Activated CD8-positive, alpha-beta memory T cell treated with anti-CD3 and anti-CD28 coated beads, Interleukin-2, amount 50 U/mL, for 24 hours (primary cell): ENCODE results near the gene BRSK1.

Source experiments
- DNase-seq: peaks from one replicate; pipeline ENCODE4 v3.0.0-alpha.2; 2020; ENCODE audit errors: extremely low read depth

Gene BRSK1

DNA sequence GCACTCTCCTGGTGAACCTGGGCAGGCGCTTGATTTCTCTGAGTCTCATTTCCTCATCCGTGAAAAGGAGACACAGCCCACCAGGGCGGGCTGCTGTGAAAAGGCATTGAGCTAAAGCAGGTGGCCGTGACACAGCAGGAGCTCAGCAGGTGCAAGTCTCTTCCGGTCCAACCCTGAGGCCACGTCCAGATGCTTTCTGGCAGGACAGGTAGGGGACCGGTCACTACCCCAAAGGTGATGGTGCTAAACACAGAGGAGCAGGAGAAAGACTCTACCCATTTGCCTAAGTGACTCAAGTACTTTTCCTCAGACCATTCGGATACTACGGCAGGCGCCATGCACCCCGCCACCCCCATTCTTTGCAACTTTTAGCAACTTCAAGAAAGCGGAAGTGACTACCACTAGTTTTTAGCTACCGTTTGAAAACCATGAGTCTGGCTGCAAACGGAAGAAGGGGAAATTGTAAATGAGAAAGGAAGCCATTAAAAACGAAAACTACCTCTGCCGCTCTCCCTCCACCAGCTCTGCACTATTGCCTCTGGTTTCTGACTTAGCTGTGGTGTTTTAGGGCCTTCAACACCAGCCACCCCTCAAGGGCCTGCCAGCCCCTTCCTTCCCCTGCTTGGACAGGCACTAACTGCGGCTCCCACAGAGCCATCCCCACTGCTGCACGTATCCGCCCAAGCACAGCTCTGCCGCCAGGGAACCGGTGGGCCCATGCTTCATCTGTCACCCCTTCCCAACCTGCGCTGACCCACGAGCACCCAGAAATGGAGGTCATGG is 29.8 kb upstream of the BRSK1 start:
- no peak for DNase-seq

DNA sequence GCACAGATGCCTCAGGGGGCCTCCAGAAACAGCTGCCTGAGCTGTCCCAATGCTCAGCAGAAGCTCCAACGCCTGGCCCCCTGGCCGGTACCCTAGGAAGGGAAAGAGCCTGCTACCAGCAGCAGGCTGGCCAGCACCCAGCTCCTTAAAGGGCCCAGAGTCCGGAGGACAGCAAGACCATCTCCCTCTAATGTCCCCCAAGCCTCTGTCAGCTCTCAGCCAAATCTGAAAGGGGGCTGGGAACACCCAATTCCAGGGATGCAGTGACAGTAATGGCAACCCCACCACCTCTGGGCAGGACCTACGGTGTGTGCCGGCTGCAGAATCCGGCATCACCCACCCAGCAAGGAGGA is 29.2 kb upstream of the BRSK1 start:
- no peak for DNase-seq

DNA sequence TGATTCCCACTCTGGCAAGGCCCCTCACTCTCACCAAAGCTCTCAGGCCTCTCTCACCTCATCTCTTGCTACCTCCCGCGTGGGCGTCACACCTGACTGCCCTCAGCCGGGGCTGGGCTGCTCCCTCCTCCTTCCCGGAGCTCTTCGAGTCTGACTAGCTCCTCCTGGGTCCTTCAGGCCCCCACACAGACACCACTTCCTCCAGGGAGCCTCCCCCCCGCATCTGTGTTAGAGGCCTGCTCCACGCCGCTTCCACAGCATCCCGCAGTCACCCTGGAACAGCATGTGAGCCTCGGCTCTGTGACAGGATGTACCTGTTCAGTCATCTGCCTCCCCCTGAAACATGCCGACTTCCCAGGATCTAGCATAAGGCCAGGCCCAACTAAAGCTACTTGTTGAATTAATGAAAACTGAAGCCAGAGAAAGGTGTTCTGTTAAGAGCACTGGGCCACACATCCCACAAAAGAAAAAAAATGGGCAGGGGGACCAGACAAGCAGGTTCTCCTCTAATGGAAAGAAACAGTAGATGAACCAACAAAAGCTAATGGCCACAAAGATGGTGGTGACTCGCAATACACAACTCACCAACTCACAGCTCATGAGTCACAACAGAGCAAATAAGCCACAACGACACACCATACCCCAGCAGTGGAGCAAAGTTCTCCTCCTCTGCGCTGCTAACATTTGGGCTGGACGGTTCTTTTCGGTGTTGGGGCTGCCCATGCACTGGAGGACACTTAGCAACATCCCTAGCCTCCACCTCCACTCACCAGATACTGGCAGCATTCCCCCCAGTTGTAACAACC is 28.0 kb upstream of the BRSK1 start:
- DNase-seq: no peak

DNA sequence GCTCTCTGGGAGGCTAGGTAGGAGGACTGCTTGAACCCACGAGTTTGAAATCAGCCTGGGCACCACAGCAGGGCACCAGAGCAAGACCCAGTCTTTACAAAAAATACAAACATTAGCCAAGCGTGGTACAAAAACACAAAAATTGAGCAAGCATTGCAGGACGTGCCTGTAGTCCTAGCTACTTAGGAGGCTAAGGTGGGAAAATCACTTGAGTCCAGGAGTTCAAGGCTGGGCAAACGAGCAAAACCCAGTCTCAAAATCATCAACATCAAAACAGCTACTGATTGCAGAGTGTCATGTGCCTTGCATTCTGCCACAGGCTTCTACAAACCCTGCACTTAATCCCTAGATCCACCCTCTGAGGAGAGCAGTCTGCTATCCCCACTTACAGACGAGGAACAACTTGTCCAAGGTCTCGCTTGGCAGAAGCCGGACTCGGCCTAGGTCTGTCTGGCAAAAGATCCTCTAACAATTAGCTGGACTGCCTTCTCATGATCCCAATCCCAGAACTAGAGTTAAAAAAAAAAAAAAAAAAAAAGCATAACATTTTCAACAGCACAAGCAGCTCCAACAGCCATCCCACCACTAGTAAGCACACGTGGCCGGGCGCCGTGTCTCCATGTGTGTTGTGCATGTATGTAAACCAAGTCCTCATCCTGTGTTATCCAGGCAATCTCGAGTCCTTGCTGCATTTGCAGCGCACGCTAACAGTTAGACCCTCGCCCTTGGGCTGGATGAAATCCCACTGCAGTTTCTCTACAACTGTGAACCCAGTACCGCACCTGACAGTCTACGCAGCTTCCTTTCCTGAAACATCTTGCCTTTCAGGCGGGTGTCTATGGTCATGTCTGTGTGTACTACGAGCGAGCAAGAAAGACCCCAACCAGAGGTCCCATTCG is 27.0 kb upstream of the BRSK1 start:
- DNase-seq: no peak

DNA sequence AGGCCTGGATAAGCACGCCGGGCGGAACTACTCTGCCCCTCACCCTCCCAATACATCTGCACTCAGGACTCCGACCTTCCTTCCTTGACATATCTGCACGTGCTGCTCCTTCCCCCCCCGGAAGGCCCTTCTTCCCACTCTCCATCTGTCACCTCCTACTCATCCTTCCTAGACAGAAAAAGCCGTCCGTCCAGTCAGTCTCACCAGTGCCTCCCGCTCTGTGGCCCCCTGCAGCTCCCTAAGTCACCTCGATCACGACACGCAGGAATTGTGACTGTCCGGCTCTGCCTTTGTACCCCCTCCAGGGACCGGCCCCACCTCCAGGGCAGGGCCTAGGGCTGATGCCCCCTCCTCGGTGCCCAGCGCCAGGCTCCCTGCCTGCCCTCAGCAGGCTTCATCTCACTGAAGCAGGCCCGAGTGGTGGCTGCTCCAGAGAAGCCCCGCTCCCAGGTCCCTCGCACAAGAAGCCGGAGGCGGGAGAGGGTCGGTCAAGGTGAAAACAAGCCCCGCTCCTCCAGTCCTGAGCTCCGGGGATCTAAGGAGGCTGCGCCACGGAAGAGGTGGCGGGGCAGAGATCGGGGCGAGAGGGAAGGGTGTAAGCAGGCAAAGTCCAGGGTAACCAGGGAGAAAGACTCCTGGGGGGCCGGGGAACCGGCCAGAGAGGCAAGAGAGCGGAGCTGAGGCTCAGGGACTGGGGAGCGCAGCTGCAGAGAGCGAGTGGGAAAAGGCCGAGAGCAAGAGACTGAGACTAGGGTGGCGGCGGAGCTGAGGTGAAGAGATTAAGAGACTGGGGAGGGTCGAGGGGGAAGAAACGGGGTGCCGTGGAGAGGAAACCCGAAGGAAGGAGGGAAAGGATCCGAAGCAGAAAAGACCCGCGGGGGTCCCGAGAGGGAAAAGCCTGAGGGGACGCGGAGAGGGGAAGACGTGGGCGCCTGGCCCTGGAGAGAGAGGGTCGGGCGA is 26.1 kb upstream of the BRSK1 start:
- DNase-seq: no peak

DNA sequence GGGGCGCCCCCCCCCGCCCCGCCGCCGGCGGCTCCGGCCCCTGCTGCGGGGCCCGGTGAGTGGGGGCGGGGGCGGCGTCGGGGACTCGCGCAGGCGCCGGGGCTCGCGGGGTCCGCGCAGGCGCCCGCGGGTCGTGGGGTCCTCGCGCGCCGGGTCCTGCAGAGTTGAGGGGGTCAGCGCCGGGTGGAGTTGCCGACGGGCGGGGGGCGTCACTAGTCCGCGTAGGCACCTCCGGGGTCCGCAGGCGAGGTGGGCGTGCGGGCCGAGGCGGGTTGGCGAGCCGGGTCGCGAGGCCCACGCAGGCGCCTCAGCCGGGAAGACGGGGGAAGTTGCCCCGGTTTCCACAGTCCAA is 25.3 kb upstream of the BRSK1 start:
- no peak for DNase-seq

DNA sequence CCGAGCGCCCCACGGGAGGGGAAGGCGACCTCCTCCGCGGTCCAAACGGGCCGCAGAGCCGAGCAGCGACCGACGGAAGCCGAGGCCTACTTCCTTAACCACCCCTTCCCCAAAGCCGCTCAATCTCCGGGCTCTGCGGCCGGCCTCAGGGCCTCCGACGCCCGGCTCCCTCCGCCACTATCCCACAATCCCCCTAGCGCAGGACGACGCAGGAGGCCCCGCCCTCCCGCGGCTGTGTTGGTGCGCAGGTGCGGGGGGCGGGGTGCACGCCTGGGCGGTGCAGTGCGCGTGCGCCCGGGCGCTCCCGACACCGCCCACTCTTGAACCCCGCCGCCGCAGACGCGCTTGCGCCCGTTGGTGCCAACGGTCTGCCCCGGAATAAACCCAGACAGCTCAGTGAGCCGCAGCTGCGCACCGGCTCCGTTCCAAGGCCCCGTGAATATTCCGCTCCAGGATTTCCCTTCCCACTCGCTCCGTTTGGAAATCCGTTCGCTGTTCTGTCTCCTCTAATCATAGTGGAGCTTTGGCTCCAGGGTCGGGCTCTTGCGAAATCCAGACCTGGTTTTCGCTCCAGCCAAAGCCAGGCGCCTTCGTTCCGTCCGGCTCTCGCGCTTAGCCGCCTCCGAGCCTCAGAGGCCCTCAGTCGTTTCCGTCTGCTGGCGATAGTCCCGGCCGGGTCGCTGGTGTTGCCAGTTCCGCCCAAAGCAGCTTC is 24.8 kb upstream of the BRSK1 start, which contains the start of gene PPP6R1:
TSS of gene PPP6R1 (minus strand) at position 190 of the 712 bp plus-strand sequence. CDS start 11,914 bp downstream, outside the sequence.
- DNase-seq: peak; percentile 88

DNA sequence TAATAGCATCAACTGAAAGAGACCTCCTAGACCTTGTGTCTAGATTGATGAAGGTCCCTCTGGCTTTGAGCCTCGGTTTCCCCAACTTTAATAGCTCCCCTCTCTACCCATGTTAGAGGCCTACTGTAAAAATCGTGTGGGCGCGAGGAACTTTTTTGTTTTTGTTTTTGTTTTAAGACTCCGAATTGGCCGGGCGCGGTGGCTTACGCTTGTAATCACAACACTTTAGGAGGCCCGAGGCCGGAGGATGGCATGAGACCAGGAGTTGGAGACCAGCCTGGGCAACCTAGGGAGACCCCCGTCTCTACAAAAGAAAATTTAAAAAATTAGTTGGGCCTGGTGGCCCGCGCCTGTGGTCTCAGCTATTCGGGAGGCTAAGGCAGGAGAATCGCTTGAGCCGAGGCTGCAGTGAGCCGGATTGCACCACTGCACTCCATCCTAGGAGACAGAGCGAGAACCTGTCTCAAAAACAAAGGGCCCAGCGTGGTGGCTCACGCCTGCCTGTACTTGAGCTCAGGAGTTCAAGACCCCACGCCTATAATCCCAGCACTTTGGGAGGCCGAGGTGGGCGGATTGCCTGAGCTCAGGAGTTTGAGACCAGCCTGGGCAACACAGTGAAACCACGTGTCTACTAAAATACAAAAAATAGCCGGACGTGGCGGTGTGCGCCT is 24.1 kb upstream of the BRSK1 start:
- DNase-seq: no peak

DNA sequence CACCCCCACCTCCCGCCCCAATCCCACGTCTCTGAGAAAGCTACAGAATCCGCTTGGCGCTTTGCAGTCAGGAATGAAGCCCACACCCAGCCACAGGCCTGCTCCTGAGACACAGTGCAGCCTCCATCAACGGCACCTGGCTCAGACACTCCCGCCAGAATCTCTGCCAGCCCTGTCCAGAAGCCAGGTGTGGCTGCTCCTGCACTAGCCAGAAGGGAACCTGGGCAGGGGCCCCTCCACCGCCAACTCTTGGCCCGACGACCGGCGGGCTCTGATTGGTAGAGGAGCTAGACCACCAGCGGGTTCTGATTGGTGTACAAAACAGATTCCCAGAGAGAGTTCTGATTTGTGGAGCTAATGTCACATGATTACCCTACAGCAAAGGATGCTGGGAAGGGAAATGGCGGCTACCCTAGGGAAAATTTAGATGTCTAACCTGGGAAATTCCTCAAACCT is 22.1 kb upstream of the BRSK1 start:
- DNase-seq: no peak

DNA sequence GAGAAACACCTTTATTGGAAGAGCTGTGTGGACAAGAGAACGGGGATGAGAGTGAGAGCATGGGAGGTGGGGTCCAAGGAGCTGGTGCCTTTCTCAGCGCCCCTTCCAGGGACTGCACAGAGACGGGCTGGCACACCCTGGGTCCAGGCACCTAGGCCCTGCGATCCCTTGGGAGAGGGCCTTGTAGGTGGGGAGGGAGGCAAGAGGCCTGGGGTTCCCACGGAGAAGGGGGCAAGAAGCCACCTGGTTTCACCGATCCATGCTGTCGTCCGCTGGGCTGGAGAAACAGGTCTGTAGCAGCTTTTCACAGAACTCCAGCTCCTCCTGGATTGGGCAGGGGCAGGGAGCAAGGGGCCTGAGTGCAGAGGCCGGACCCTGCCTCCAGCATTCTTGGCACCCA is 21.4 kb upstream of the BRSK1 start:
- DNase-seq: no peak

DNA sequence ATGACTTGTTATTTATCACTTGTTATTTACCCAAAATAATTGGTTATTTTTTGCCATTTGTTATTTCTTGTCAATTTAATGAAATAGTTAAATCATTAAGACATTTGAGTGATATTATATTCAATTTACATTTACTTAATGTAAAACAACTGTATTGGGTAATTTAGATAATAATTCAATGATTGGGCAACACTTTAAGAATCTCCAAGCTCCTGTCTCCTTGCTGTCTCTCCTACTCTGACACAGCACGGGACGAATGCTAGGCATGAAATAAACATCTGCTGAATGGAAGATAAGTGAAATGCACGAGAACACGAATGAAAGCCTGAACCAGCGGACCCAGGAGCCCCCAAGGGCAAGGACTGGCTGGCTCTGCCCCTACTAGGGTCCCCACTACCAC is 19.3 kb upstream of the BRSK1 start:
- no peak for DNase-seq

DNA sequence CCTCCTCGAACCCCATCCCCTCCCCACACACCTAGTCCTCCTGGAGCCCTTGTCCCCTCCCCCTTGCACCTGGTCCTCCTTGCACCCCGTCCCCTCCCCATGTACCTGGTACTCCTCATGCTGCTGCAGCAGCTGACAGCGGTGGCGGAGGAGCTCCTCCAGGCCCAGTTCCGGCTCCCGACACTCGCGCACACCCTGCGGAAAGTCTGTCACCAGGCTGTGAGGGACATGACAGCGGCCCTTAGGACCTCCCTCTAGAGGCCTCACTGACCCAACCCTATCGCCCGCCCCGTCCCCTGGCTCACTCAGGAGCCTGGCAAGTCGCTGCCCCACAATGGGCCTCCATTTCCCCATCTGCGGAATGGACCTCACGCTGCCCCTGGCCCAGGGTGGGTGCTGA is 18.6 kb upstream of the BRSK1 start:
- no peak for DNase-seq

DNA sequence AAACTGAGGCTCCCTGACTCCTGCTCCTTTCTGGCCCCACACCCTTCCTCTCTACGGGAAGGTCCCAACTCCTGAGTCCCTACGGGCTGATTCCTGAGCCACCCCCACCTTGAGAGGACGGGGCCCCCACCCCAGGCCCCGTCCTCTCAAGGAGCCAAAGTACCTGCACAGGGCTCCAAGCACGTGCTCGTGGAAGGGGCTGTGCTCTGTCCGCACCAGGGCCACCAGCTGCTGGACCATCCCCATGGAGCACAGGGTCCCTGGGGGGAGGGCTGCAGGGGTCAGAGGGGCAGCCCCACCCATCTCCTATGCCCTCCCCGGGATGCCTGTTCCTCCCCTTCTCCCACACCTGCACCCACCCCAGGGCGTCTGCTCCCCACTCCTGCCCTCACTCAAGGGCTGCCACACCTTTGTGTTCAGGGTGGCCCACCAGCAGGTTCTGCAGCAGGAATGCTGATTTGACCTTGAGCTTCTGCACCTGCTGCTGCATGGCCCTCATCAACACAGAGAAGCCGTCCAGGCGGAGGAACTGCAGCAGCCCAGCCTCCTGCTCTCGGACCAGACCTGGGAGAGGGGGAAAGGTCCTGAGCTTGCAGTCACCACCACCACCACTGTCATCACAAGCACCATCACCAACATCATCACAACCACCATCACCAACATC is 17.9 kb upstream of the BRSK1 start:
- DNase-seq: no peak

DNA sequence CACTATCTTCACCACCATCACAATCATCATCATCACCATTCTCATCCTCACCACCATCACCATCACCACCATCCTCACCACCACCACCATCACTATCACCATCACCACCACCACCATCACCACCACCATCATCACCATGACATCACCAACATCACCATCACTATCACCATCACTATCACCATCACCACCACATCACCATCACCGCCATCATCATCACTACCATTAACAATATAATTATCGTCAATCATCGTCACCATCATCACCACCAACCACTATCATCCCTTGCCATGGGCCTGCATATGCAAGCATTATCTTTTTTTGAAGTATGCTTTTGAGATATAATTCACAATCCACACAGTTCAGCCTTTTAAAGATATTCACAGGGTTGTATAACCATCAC is 17.4 kb upstream of the BRSK1 start:
- no peak for DNase-seq

DNA sequence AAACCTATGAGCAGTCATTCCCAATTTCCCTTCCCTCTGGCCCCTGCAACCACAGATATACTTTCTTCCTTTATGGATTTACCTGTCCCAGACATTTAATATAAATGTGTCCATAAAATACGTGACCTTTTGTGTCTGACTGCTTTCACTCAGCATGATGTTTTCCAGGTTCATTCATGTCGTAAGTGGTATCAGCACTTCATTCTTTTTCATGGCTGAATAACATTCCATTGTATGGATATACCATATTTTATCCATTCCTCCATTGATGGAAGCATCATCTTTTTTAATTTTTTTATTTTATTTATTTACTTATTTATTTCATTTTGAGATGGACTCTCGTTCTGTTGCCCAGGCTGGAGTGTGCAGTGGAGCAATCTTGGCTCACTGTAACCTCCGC is 17.0 kb upstream of the BRSK1 start:
- no peak for DNase-seq

DNA sequence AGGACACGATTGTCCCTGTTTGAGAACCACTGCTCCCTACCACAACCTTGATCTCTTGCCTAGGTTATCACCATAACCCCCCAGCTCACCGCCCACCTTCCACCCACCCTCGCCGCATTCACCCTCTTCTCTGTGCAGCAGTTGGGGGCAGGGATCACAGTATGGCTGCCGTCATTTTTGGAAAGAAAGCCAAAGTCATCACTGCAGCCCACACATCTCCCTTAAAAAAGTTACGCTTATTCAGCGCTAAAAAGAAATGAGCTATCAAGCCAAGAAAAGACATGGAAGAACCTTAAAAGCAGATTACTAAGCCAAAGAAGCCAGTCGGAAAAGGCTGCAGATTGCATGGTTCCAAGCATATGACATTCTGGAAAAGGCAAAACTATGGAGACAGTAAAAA is 14.5 kb upstream of the BRSK1 start:
- DNase-seq: no peak

DNA sequence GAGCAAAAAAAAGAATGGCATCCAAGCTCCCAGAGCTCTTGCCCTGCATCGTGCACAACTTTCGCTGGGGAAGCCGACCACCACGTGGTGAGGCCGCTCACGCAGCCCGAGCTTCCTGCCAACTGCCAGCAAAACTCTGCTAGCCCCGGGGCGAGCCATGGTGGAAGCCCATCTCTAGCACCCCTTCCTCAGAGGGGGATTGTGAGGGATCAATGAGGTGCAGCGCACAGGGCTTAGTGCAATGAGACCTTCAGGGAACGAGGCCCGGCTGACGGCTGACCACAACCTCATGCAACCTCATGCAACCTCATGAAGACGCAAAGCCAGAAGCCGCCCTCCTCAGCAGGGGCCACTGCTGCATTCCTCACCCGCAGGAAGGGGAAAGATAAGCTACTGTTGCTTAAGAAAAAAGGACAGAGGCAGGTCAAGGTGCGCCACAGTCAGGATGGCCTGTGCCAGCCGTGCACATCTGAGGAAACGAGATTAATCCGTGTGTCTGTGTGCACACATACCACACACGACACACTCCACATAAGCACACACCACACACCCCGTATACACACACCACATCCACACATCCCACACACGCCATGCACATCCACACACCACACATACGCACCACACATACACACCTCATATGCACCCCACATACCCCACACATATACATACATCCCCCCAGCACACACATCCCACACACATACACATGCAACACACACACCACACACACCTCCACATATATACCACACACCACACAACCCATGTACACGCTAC is 13.4 kb upstream of the BRSK1 start:
- no peak for DNase-seq

DNA sequence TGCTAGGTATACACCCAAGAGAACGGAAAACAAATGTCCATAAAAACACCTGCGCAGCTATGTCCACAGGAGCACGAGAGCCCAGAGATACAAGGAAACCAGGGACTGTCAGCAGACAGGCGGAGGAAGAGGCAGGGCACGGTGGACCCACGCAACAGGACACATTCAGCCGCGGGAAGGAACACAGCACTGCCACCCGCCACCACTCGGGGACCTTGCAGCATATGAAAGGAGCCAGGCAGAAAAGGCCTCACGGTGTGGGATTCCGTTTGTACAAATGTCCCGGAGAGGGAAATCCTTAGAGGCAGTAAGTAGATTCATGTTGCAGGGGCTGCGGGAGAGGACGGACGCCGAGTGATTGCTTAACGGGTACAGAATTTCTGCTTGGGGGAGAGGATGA is 11.7 kb upstream of the BRSK1 start:
- DNase-seq: no peak
